Muscle of leg (tissue), 11 donors: ENCODE results near the gene PTPRG. TPM values are rescaled to one million over a fixed set of nuclear protein-coding genes. Genes with fewer than 3 reads are reported as not detected.
A peak's percentile ranks its signal among the peaks of the same experiment; 100 is the strongest.

ENCODE experiments used
- DNase-seq: peaks from one replicate; pipeline ENCODE4 v3.0.0; 2013
- H3K27ac ChIP-seq: one replicate; pipeline ENCODE4 v1.5.1; 2013; ENCODE audit warnings: mild to moderate bottlenecking, low read length, control low read depth
- H3K27me3 ChIP-seq: one replicate; pipeline ENCODE4 v1.6.1; 2013; ENCODE audit warnings: low read length; ENCODE audit not compliant: control insufficient read depth, insufficient read depth
- H3K36me3 ChIP-seq: one replicate; pipeline ENCODE4 v1.6.1; 2013; ENCODE audit warnings: low read length; ENCODE audit not compliant: control insufficient read depth, insufficient read depth
- H3K4me1 ChIP-seq: one replicate; pipeline ENCODE4 v1.6.1; 2013; ENCODE audit warnings: low read length; ENCODE audit not compliant: control insufficient read depth, insufficient read depth
- H3K4me3 ChIP-seq: one replicate; pipeline ENCODE4 v1.5.1; 2013; ENCODE audit warnings: low read length, control low read depth
- H3K9me3 ChIP-seq: replicated peaks from 2 replicates; pipeline ENCODE4 v1.6.1; 2013; ENCODE audit warnings: low read depth, low read length; ENCODE audit not compliant: control insufficient read depth
- WGBS: methylation state at CpG from one replicate; pipeline ENCODE4 v1.1.5; 2013; ENCODE audit warnings: missing lambda C conversion rate; ENCODE audit not compliant: insufficient coverage; 5-methylcytosine and 5-hydroxymethylcytosine counted together
- polyA plus RNA-seq, 8 donors: library from polyadenylated mRNA; unstranded; fragments of 120-200 nt; gene quantifications; one replicate each; pipeline versions ENCODE4 v1.2.1 to v1.2.3, GENCODE V29; 2013; ENCODE audit warnings: inconsistent platforms in 1 of 8, low replicate concordance in 1 of 8; ENCODE audit not compliant: insufficient read length in 8 of 8, insufficient read depth in 1 of 8
- total RNA-seq: library from RNA; stranded (reverse); fragments of 120-200 nt; gene quantifications from one replicate; pipeline ENCODE4 v1.2.4, GENCODE V29; 2013

PTPRG gene
- total and polyA plus RNA-seq, 9 donors: 15.7 to 45.7 (median 30.8) TPM

GRCh38 chr3:62164196-62164595 lies 602.8 kb downstream of the PTPRG start:
- H3K4me1 ChIP-seq: peaks cover 15% of the 10 kb centered on the region
- no peaks in the 10 kb centered on the region for H3K27me3 ChIP-seq
- no peak overlapping the region for H3K4me3 ChIP-seq
- H3K36me3 ChIP-seq: no peaks in the 10 kb centered on the region
- 100% methylated on average over 2 of the region's 5 CpGs for WGBS
- H3K27ac ChIP-seq: no peak overlapping the region
- no peaks in the 10 kb centered on the region for H3K9me3 ChIP-seq
- no peak for DNase-seq

GRCh38 chr3:62164746-62165145 lies 603.4 kb downstream of the PTPRG start:
- Histone ChIP-seq H3K27me3 (no peaks in the 10 kb centered on the region), H3K27ac (no peak overlapping the region), H3K4me1 (peaks cover 13% of the 10 kb centered on the region), H3K4me3 (no peak overlapping the region), H3K9me3 (no peaks in the 10 kb centered on the region), H3K36me3 (no peaks in the 10 kb centered on the region)
- DNase-seq: no peak
- whole genome bisulfite sequencing: 33% methylated on average over 1 of the region's 5 CpGs

GRCh38 chr3:62167566-62168262 lies 606.3 kb downstream of the PTPRG start:
- Histone ChIP-seq H3K27ac (no peak overlapping the region), H3K36me3 (no peaks in the 10 kb centered on the region), H3K4me1 (peaks cover 2% of the 10 kb centered on the region), H3K27me3 (no peaks in the 10 kb centered on the region), H3K4me3 (no peak overlapping the region), H3K9me3 (peaks cover 2% of the 10 kb centered on the region)
- WGBS: 75% methylated on average over 5 of the region's 12 CpGs
- DNase-seq: no peak

GRCh38 chr3:62168356-62168755 lies 607.0 kb downstream of the PTPRG start:
- DNase-seq: no peak
- peaks cover 2% of the 10 kb centered on the region for H3K9me3 ChIP-seq
- no peaks in the 10 kb centered on the region for H3K36me3 ChIP-seq
- no peaks in the 10 kb centered on the region for H3K27me3 ChIP-seq
- H3K4me3 ChIP-seq: no peak overlapping the region
- peaks cover 2% of the 10 kb centered on the region for H3K4me1 ChIP-seq
- 86% methylated on average over 3 of the region's 3 CpGs for WGBS
- H3K27ac ChIP-seq: no peak overlapping the region

- Histone ChIP-seq H3K27ac (no peak overlapping the region), H3K36me3 (no peaks in the 10 kb centered on the region), H3K9me3 (peaks cover 2% of the 10 kb centered on the region), H3K4me1 (peaks cover 2% of the 10 kb centered on the region), H3K4me3 (no peak overlapping the region), H3K27me3 (no peaks in the 10 kb centered on the region)
- no CpG with 5 or more reads among the region's 4 CpGs for WGBS
- no peak for DNase-seq
Observed at GRCh38 chr3:62169906-62170660, 608.7 kb downstream of the PTPRG start.

- Histone ChIP-seq H3K4me1 (peaks cover 2% of the 10 kb centered on the region), H3K27ac (no peak overlapping the region), H3K36me3 (no peaks in the 10 kb centered on the region), H3K4me3 (no peak overlapping the region), H3K27me3 (no peaks in the 10 kb centered on the region), H3K9me3 (peaks cover 2% of the 10 kb centered on the region)
- no peak for DNase-seq
- WGBS: 100% methylated on average over 1 of the region's 2 CpGs
Observed at GRCh38 chr3:62171789-62172188, 610.4 kb downstream of the PTPRG start.

GRCh38 chr3:62172199-62172598 lies 610.8 kb downstream of the PTPRG start:
- Histone ChIP-seq H3K27ac (no peak overlapping the region), H3K4me1 (peaks cover 2% of the 10 kb centered on the region), H3K36me3 (peaks cover 2% of the 10 kb centered on the region), H3K27me3 (no peaks in the 10 kb centered on the region), H3K4me3 (no peak overlapping the region), H3K9me3 (peaks cover 2% of the 10 kb centered on the region)
- WGBS: no CpG with 5 or more reads among the region's 1 CpG
- no peak for DNase-seq

- no peak overlapping the region for H3K27ac ChIP-seq
- H3K4me1 ChIP-seq: no peaks in the 10 kb centered on the region
- 65% methylated on average over 2 of the region's 7 CpGs for WGBS
- peaks cover 2% of the 10 kb centered on the region for H3K36me3 ChIP-seq
- H3K9me3 ChIP-seq: peaks cover 2% of the 10 kb centered on the region
- DNase-seq: peak; percentile 44
- no peaks in the 10 kb centered on the region for H3K27me3 ChIP-seq
- no peak overlapping the region for H3K4me3 ChIP-seq
Observed at GRCh38 chr3:62173939-62174515, 612.7 kb downstream of the PTPRG start.

- peaks cover 2% of the 10 kb centered on the region for H3K36me3 ChIP-seq
- H3K9me3 ChIP-seq: peaks cover 2% of the 10 kb centered on the region
- H3K27me3 ChIP-seq: no peaks in the 10 kb centered on the region
- no peak for DNase-seq
- no peak overlapping the region for H3K4me3 ChIP-seq
- no peak overlapping the region for H3K27ac ChIP-seq
- H3K4me1 ChIP-seq: no peaks in the 10 kb centered on the region
- no CpG with 5 or more reads among the region's 6 CpGs for WGBS
Observed at GRCh38 chr3:62175161-62175560, 613.8 kb downstream of the PTPRG start.

- Histone ChIP-seq H3K27ac (no peak overlapping the region), H3K4me3 (no peak overlapping the region), H3K27me3 (no peaks in the 10 kb centered on the region), H3K9me3 (no peaks in the 10 kb centered on the region), H3K4me1 (peaks cover 3% of the 10 kb centered on the region), H3K36me3 (peaks cover 5% of the 10 kb centered on the region)
- DNase-seq: no peak
Observed at GRCh38 chr3:62178032-62178431, 616.7 kb downstream of the PTPRG start.
